HTERT RPE-1 (cell line): ENCODE data around the gene TUBB2A.

ENCODE experiments used
- in situ Hi-C: fragments of 300-500 bp; cut with MboI; formaldehyde crosslinking; loops from 4 replicates; pipeline ENCODE4 v1.14.3; 2020; ENCODE audit warnings: low sequenced_read_pairs

Gene TUBB2A

GRCh38 chr6:3125815-3126214 lies 31.5 kb downstream of the TUBB2A start:
- in situ Hi-C loops: no loop called here

GRCh38 chr6:3124667-3125066 lies 32.7 kb downstream of the TUBB2A start:
- in situ Hi-C loops: no loop called here

- in situ Hi-C loops: no loop called here
Observed at GRCh38 chr6:3122823-3123182, 34.5 kb downstream of the TUBB2A start.

DNA sequence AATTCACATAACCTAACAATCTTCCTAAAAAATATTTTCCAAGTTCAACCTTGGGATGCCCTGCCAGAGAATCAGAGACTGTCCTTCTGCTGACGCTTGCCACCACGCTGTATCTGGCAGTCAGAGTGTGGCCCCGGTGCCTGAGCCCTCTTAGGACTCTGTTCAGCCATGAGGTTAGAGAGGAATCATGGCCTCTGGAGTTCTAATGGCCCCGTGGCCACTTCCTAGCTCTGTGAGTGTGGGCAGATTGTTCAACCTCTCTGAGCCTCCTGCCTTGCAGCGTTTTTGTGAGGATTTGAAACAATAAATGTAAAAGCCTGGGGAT lies 36.6 kb downstream of the TUBB2A start:
- in situ Hi-C loops: no loop called here

DNA sequence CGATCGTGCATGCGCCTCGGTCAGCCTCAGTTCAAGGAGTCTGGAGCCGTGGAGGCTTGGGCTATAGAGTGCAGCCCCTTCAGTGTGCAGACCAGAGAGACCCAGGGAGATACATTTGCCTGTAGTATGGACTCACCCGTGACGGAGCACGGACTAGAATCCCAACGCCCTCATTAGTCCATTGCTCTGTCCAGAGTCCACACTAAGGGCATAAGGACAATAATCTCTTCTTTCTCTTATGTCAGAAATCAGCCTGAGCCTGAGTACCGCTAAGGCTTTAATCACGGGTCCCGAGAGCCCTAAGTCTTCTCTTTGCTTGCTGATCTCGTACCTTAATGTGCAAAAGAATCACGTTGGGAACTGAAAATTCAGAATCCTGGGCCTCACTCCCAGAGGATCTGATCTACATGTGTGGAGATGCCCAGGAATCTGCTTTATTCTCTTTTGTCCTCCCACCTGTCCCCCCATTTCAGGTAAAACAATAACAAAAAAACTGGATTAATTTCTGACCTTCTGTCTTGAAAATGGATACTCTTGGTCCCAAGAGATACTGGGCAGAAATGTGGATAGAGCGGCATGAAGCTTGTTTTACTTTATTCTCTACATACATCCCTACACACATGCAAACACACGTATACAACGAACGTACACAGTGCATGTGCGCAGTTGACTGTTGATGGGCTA lies 38.2 kb downstream of the TUBB2A start:
- in situ Hi-C loops: no loop called here

- in situ Hi-C loops: no loop called here
Observed at GRCh38 chr6:3118353-3119039, 38.8 kb downstream of the TUBB2A start, which contains the start of gene BPHL. TSS of gene BPHL (plus strand) at chr6:3118711. CDS start at chr6:3118741, 30 bp downstream.

DNA sequence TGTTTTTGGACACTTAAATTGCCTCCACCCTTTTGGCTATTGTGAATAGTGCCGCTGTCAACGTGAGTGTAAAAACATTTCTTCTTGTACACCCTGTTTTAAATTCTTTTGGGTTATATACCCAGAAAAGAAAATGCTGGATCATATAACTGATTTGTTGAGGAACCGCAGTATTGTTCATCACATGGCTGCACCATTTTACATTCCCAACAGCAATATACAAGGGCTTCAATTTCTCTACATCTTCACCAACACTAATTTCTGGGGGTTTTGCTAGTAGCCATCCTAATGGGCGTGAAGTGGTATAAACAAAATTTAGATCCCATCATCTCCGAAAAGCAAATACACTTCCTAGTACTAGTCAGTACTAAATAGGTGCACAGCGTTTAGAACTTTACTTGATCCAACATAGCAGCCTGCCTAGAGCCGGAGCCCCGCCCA lies 39.4 kb downstream of the TUBB2A start:
- in situ Hi-C loops: no loop called here

GRCh38 chr6:3114377-3114776 lies 43.0 kb downstream of the TUBB2A start:
- in situ Hi-C loops: no loop called here

DNA sequence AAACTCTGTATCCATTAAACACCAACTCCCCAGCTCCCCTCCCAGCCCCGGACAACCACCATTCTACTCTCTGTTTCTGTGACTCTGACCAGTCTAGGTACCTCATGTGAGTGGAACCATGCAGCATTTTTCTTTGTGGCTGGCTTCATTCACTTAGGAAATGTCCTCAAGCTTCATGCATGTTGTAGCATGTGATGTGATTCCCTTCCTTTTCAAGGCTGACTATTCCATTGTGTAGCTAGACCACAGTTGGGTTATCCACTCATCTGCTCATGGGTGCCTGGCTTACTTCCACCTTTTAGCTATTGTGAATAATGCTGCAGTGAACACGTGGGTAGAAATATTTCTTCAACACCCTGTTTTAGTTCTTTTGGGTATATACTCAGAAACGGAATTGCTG lies 47.6 kb downstream of the TUBB2A start:
- in situ Hi-C loops: no loop called here

DNA sequence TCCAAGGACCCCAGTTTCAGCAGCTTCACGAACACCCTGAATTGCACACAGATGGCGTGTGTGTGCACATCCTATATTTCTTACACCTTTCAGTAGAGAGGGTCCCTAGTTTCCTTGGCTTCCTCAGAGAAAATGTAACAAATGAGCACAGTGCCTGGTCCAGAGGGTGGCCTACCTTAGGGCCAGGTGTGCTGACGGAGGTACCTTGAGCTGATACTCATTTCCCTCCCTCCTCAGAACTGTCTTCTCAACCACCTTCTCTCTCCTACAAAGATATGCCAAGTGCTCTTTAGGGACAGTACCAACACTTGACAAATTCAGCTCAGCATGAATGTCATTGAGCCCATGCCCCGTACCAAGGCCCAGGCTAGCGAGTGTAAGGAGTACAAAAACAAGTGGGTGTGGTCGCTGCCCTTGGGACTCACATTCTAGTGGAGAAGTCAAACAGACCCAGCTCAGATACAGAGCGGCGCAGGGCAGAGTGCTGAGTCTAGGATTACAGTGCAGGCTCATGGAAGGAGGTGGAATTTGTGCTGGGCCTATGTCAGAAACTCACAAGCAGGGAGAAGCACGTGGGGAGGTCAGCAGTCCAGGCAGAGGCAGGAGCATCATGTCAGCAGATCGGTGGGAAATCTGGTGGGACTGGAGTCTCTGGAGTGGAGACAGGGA lies 48.5 kb downstream of the TUBB2A start:
- in situ Hi-C loops: no loop called here
